CD14-positive monocyte (primary cell): Measurements from ENCODE around the gene COPS3. TPM values are rescaled to one million over a fixed set of nuclear protein-coding genes. Genes with fewer than 3 reads are reported as not detected.

Experiments used
- DNase-seq, 3 donors: peaks; one replicate each; pipeline ENCODE4 v3.0.0-alpha.2; 2011 to 2022
- H2AFZ ChIP-seq: 2 replicates; pipeline ENCODE4 v1.6.0; 2012; ENCODE audit warnings: mild to moderate bottlenecking, low read depth, low read length, inconsistent platforms; ENCODE audit not compliant: insufficient read depth, poor library complexity, severe bottlenecking
- H3K27ac ChIP-seq, 2 donors: 1 replicate in 1 of 2; 2 replicates in 1 of 2; pipeline ENCODE4 v1.5.1; 2012 to 2013; ENCODE audit warnings: low read length in 2 of 2, control low read depth in 1 of 2, inconsistent platforms in 1 of 2, low read depth in 1 of 2, mild to moderate bottlenecking in 1 of 2
- H3K27me3 ChIP-seq, 2 donors: one replicate each; pipeline versions ENCODE4 v1.6.0 to v1.6.1; 2011 to 2013; ENCODE audit warnings: low read length in 2 of 2; ENCODE audit not compliant: control insufficient read depth in 2 of 2, insufficient read depth in 2 of 2
- H3K36me3 ChIP-seq, 2 donors: replicated peaks in 1 of 2; 1 replicate in 1 of 2; 2 replicates in 1 of 2; pipeline versions ENCODE4 v1.5.1 to v1.6.1; 2012 to 2013; ENCODE audit warnings: low read length in 2 of 2, control low read depth in 1 of 2, inconsistent platforms in 1 of 2, mild to moderate bottlenecking in 1 of 2; ENCODE audit not compliant: insufficient read depth in 2 of 2, control insufficient read depth in 1 of 2
- H3K4me1 ChIP-seq, 2 donors: 1 replicate in 1 of 2; 2 replicates in 1 of 2; pipeline versions ENCODE4 v1.5.1 to v1.6.1; 2012 to 2013; ENCODE audit warnings: low read length in 2 of 2, control low read depth in 1 of 2, inconsistent platforms in 1 of 2, mild to moderate bottlenecking in 1 of 2, moderate library complexity in 1 of 2; ENCODE audit not compliant: insufficient read depth in 2 of 2, control insufficient read depth in 1 of 2
- H3K4me2 ChIP-seq: replicated peaks from 2 replicates; pipeline ENCODE3; 2012; ENCODE audit warnings: low read length, moderate library complexity, mild to moderate bottlenecking; ENCODE audit not compliant: poor library complexity, severe bottlenecking; ENCODE audit errors: extremely low read depth
- H3K4me3 ChIP-seq, 3 experiments: fragments of 200-600 bp in 1 of 3; sonication (generic) in 1 of 3; replicated peaks in 1 of 3; 1 replicate in 2 of 3; 2 replicates in 1 of 3; pipeline ENCODE4 v1.5.1; 2011 to 2013; ENCODE audit warnings: low read length in 3 of 3, mild to moderate bottlenecking in 3 of 3, control low read depth in 2 of 3, low read depth in 2 of 3, inconsistent platforms in 1 of 3, moderate library complexity in 1 of 3
- H3K79me2 ChIP-seq: 2 replicates; pipeline ENCODE4 v1.6.0; 2012; ENCODE audit warnings: mild to moderate bottlenecking, control low read depth, inconsistent platforms, low read length, moderate library complexity; ENCODE audit not compliant: insufficient read depth
- H3K9ac ChIP-seq: 2 replicates; pipeline ENCODE4 v1.6.0; 2017; ENCODE audit warnings: low read length, mild to moderate bottlenecking; ENCODE audit not compliant: insufficient read depth, poor library complexity, severe bottlenecking
- H3K9me3 ChIP-seq, 2 donors: replicated peaks in 1 of 2; 1 replicate in 1 of 2; 2 replicates in 1 of 2; pipeline versions ENCODE4 v1.5.1 to v1.6.1; 2012 to 2013; ENCODE audit warnings: low read length in 2 of 2, control low read depth in 1 of 2; ENCODE audit not compliant: control insufficient read depth in 1 of 2, insufficient read depth in 1 of 2
- H4K20me1 ChIP-seq: 2 replicates; pipeline ENCODE4 v1.6.0; 2012; ENCODE audit warnings: mild to moderate bottlenecking, low read length, control low read depth, moderate library complexity; ENCODE audit not compliant: insufficient read depth
- H3K27ac Mint-ChIP-seq, 7 donors: one replicate each; pipeline ENCODE4 v1.8.0; 2020; ENCODE audit warnings: mild to moderate bottlenecking in 7 of 7, mixed read lengths in 7 of 7, moderate library complexity in 6 of 7, inconsistent platforms in 2 of 7
- H3K27me3 Mint-ChIP-seq, 3 donors: one replicate each; pipeline ENCODE4 v1.8.0; 2021 to 2022; ENCODE audit warnings: low read depth in 3 of 3, mild to moderate bottlenecking in 3 of 3, mixed read lengths in 3 of 3, moderate library complexity in 3 of 3, inconsistent platforms in 1 of 3
- H3K36me3 Mint-ChIP-seq, 2 donors: one replicate each; pipeline ENCODE4 v1.8.0; 2020; ENCODE audit warnings: mixed read lengths in 2 of 2, inconsistent platforms in 1 of 2, mild to moderate bottlenecking in 1 of 2
- H3K4me1 Mint-ChIP-seq: one replicate; pipeline ENCODE4 v1.8.0; 2020; ENCODE audit warnings: mild to moderate bottlenecking, mixed read lengths
- H3K4me3 Mint-ChIP-seq, 2 donors: one replicate each; pipeline ENCODE4 v1.8.0; 2020; ENCODE audit warnings: mild to moderate bottlenecking in 2 of 2, mixed read lengths in 2 of 2, moderate library complexity in 1 of 2
- H3K9me3 Mint-ChIP-seq, 7 donors: one replicate each; pipeline ENCODE4 v1.8.0; 2020 to 2022; ENCODE audit warnings: mixed read lengths in 7 of 7, mild to moderate bottlenecking in 6 of 7, moderate library complexity in 6 of 7, inconsistent platforms in 2 of 7
- CTCF ChIP-seq: fragments of 200-600 bp; IDR thresholded peaks from one replicate; pipeline ENCODE4 v1.8.0; 2022; ENCODE audit warnings: antibody characterized with exemption, mild to moderate bottlenecking
- WGBS: methylation state at CpG from one replicate; pipeline ENCODE4 v1.1.5; 2013; ENCODE audit warnings: missing lambda C conversion rate; ENCODE audit not compliant: insufficient coverage; 5-methylcytosine and 5-hydroxymethylcytosine counted together
- intact Hi-C, 2 donors: fragments of 100-400 bp; cut with micrococcal nuclease; formaldehyde crosslinking; loops; one replicate each; pipeline versions ENCODE4 v1.15.0 to v1.15.1; 2023
- polyA plus RNA-seq, 3 donors: library from polyadenylated mRNA; depleted of rRNA in 1 of 3; unstranded in 2 of 3; stranded (reverse) in 1 of 3; fragments of 300-500 nt in 2 of 3; fragments of >200 nt in 1 of 3; fragmentation: Illumina TruSeq in 2 of 3; gene quantifications; 1 replicate in 2 of 3; 2 replicates in 1 of 3; pipeline ENCODE4 v1.2.3, GENCODE V29; 2012 to 2021

Gene COPS3
- polyA plus RNA-seq, 3 donors: 47.6 to 122 (median 117) TPM

- no peak for DNase-seq
- no peaks in the 10 kb centered on the region for H3K36me3 ChIP-seq
- peaks cover 3% of the 10 kb centered on the region in 2 donors for H3K36me3 Mint-ChIP-seq
- no peaks in the 10 kb centered on the region for H3K9me3 Mint-ChIP-seq
- no peak overlapping the region for H3K4me3 ChIP-seq
- no peak overlapping the region for H3K27ac ChIP-seq
- H3K79me2 ChIP-seq: no peaks in the 10 kb centered on the region
- H3K27ac Mint-ChIP-seq: no peak overlapping the region
- TF ChIP-seq CTCF: no peak
- H2AFZ ChIP-seq: no peak overlapping the region
- no peak overlapping the region for H3K4me3 Mint-ChIP-seq
- intact Hi-C loops: no loop called here
- no peaks in the 10 kb centered on the region for H3K9me3 ChIP-seq
- 95% methylated on average over 16 of the region's 16 CpGs for WGBS
- peaks cover 0 to 3% (median 0%) of the 10 kb centered on the region in 3 donors for H3K27me3 Mint-ChIP-seq
- H4K20me1 ChIP-seq: no peaks in the 10 kb centered on the region
- no peaks in the 10 kb centered on the region for H3K4me1 Mint-ChIP-seq
- no peaks in the 10 kb centered on the region for H3K27me3 ChIP-seq
- H3K4me2 ChIP-seq: no peak overlapping the region
- no peak overlapping the region for H3K9ac ChIP-seq
- no peaks in the 10 kb centered on the region for H3K4me1 ChIP-seq
Observed at GRCh38 chr17:17320188-17320910, 39.3 kb upstream of the COPS3 start.

GRCh38 chr17:17315142-17315821 lies 34.2 kb upstream of the COPS3 start:
- H3K27ac Mint-ChIP-seq: peak overlapping the region in 1 of 7 donors; percentile 28
- DNase-seq: no peak
- no peaks in the 10 kb centered on the region for H3K4me1 ChIP-seq

More at GRCh38 chr17:17315142-17315821, 34.2 kb upstream of the COPS3 start:
- no peak for TF ChIP-seq CTCF
- Mint-ChIP-seq H3K36me3 (peaks cover 3% of the 10 kb centered on the region in 2 donors), H3K27me3 (peaks cover 0 to 2% (median 0%) of the 10 kb centered on the region in 3 donors), H3K9me3 (peaks cover 0 to 4% (median 0%) of the 10 kb centered on the region in 7 donors), H3K4me3 (no peak overlapping the region), H3K4me1 (no peaks in the 10 kb centered on the region)
- Histone ChIP-seq H3K9me3 (no peaks in the 10 kb centered on the region), H2AFZ (no peak overlapping the region), H3K4me2 (no peak overlapping the region), H3K36me3 (no peaks in the 10 kb centered on the region), H3K27me3 (no peaks in the 10 kb centered on the region), H3K27ac (no peak overlapping the region), H3K9ac (no peak overlapping the region), H3K4me3 (no peak overlapping the region), H4K20me1 (no peaks in the 10 kb centered on the region), H3K79me2 (no peaks in the 10 kb centered on the region)
- intact Hi-C loops: no loop called here
- 100% methylated on average over 2 of the region's 6 CpGs for WGBS
